Progenitor cell of endocrine pancreas (in vitro differentiated cells): Measurements from ENCODE around the gene CAMK4. TPM values are rescaled to one million over a fixed set of nuclear protein-coding genes. Genes with fewer than 3 reads are reported as not detected.
"Not testable (repeated sequence)": the region's sequence is repeated elsewhere in the genome, so short reads cannot be mapped to it uniquely, and the experiment has no call there.

Source experiments
- DNase-seq: peaks from one replicate; pipeline ENCODE4 v3.0.0; 2021; ENCODE audit warnings: low spot score; ENCODE audit not compliant: unreplicated experiment
- H3K27ac Mint-ChIP-seq: 2 replicates; pipeline ENCODE4 v1.8.0; 2021; ENCODE audit warnings: mild to moderate bottlenecking, moderate library complexity, mixed read lengths
- H3K27me3 Mint-ChIP-seq: 2 replicates; pipeline ENCODE4 v1.8.0; 2021; ENCODE audit warnings: mixed read lengths
- H3K36me3 Mint-ChIP-seq: 2 replicates; pipeline ENCODE4 v1.8.0; 2022; ENCODE audit warnings: mixed read lengths; ENCODE audit not compliant: insufficient read depth
- H3K4me1 Mint-ChIP-seq: 2 replicates; pipeline ENCODE4 v1.8.0; 2021; ENCODE audit warnings: low read depth, mixed read lengths
- H3K4me3 Mint-ChIP-seq: 2 replicates; pipeline ENCODE4 v1.8.0; 2021; ENCODE audit warnings: low read depth, mild to moderate bottlenecking, moderate library complexity, mixed read lengths
- H3K9me3 Mint-ChIP-seq: 2 replicates; pipeline ENCODE4 v1.8.0; 2021; ENCODE audit warnings: low read depth, mixed read lengths
- total RNA-seq: library from RNA; stranded (reverse); gene quantifications from 2 replicates; pipeline ENCODE4 v1.2.1, GENCODE V29; 2021
- TF ChIP-seq, protein P1 (sequence below): fragments of 200-600 bp; sonication (generic); IDR thresholded peaks from one replicate; pipeline ENCODE4 v1.5.0; 2021; ENCODE audit warnings: antibody characterized with exemption, mild to moderate bottlenecking; ENCODE audit not compliant: unreplicated experiment

The CAMK4 gene
- total RNA-seq, 1 donor from 2014 or later: 2.3 TPM

DNA sequence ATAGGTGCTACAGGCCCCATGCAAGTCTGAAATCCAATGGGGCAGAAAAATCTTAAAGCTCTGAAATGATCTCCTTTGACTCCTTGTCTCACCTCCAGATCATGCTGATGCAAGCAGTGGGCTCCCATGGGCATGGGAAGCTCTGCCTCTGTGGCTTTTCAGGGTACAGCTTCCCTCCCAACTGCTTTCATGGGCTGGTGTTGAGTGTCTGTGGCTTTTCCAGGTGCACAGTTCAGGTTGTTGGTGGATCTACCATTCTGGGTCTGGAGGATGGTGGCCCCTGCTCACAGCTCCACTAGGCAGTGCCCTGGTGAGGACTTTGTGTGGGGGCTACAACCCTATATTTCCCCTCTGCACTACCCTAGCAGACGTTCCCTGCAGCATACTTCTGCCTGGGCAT lies 184.6 kb downstream of the CAMK4 start:
- Mint-ChIP-seq H3K27ac (no peak overlapping the region), H3K36me3 (no peaks in the 10 kb centered on the region), H3K4me3 (no peak overlapping the region), H3K4me1 (peaks cover 8% of the 10 kb centered on the region), H3K27me3 (peaks cover 32% of the 10 kb centered on the region), H3K9me3 (peaks cover 8% of the 10 kb centered on the region)
- TF ChIP-seq, protein P1, sequence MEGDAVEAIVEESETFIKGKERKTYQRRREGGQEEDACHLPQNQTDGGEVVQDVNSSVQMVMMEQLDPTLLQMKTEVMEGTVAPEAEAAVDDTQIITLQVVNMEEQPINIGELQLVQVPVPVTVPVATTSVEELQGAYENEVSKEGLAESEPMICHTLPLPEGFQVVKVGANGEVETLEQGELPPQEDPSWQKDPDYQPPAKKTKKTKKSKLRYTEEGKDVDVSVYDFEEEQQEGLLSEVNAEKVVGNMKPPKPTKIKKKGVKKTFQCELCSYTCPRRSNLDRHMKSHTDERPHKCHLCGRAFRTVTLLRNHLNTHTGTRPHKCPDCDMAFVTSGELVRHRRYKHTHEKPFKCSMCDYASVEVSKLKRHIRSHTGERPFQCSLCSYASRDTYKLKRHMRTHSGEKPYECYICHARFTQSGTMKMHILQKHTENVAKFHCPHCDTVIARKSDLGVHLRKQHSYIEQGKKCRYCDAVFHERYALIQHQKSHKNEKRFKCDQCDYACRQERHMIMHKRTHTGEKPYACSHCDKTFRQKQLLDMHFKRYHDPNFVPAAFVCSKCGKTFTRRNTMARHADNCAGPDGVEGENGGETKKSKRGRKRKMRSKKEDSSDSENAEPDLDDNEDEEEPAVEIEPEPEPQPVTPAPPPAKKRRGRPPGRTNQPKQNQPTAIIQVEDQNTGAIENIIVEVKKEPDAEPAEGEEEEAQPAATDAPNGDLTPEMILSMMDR: no peak
- DNase-seq: no peak

DNA sequence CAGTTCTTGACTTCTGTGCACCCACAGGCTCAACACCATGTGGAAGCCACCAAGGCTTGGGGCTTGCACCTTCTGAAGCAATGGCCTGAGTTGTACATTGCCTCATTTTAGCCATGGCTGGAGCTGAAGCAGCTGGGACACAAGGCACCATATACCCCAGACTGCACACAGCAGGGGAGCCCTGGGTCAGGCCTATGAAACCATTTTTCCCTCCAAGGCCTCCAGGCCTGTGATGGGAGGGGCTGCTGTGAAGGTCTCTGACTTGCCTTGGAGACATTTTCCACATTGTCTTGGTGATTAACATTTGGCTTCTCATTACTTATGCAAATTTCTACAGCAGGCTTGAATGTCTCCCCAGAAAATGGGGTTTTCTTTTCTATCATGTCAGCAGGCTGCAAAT lies 185.1 kb downstream of the CAMK4 start:
- not testable (repeated sequence) for H3K9me3 Mint-ChIP-seq, H3K4me3 Mint-ChIP-seq, DNase-seq, H3K36me3 Mint-ChIP-seq, H3K4me1 Mint-ChIP-seq, H3K27ac Mint-ChIP-seq
- peaks cover 35% of the 10 kb centered on the region for H3K27me3 Mint-ChIP-seq

DNA sequence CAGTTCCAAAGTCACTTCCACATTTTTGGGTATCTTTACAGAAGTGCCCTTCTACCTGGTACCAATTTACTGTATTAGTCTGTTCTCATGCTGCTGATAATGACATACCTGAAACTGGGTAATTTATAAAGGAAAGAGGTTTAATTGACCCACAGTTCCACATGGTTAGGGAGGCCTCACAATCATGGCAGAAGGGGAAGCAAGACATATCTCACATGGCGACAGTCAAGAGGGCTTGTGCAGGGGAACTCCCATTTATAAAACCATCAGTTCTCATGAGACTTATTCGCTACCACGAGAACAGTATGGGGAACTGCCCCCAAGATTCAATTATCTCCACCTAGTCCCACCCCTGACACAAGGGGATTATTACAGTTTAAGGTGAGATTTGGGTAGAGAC lies 185.9 kb downstream of the CAMK4 start:
- peaks cover 33% of the 10 kb centered on the region for H3K27me3 Mint-ChIP-seq
- DNase-seq, H3K9me3 Mint-ChIP-seq, H3K4me1 Mint-ChIP-seq, H3K36me3 Mint-ChIP-seq, H3K27ac Mint-ChIP-seq, H3K4me3 Mint-ChIP-seq: not testable (repeated sequence)

DNA sequence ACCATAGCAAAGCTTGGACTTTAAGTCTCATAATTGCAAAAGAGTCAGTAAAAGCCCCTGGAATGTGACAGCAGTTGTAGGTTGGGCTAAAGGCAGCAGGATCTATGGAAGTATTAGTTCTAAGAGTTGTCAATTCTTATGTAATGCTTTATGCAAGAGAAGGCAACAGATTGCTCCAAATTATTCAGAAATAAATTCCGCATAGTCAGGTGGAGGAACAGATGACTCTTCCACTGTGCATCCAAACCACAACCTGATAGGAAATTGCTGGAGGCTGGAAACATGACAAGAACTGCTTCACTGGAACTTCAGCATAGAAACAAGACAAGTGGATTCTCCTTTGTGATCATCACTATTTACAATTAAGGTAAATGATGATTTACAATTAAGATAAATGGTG lies 187.1 kb downstream of the CAMK4 start:
- Mint-ChIP-seq H3K36me3 (no peaks in the 10 kb centered on the region), H3K4me3 (no peak overlapping the region), H3K4me1 (no peaks in the 10 kb centered on the region), H3K9me3 (peaks cover 8% of the 10 kb centered on the region), H3K27ac (no peak overlapping the region), H3K27me3 (peaks cover 24% of the 10 kb centered on the region)
- DNase-seq: no peak
- TF ChIP-seq, protein P1: no peak

DNA sequence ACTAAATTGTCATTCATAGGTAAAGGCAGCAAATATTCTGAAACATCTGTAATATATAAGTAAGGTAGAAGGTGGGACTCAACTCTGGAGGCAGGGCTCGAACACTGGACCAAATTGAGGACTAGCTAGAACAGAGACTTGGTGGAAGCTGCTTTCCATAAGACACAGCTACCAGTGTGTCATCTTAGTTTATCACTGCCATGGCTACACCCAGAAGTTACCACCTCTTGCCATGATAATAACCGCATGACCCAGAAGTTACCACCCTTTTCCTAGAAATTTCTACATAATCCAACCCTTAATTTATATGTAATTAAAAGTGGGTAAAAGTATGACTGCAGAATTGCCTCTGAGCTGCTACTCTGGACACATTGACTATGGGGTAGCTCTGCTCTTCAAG lies 188.4 kb downstream of the CAMK4 start:
- Mint-ChIP-seq H3K4me3 (no peak overlapping the region), H3K27ac (no peak overlapping the region), H3K27me3 (peaks cover 22% of the 10 kb centered on the region), H3K36me3 (no peaks in the 10 kb centered on the region), H3K4me1 (no peaks in the 10 kb centered on the region), H3K9me3 (peaks cover 8% of the 10 kb centered on the region)
- TF ChIP-seq, protein P1: no peak
- DNase-seq: no peak

DNA sequence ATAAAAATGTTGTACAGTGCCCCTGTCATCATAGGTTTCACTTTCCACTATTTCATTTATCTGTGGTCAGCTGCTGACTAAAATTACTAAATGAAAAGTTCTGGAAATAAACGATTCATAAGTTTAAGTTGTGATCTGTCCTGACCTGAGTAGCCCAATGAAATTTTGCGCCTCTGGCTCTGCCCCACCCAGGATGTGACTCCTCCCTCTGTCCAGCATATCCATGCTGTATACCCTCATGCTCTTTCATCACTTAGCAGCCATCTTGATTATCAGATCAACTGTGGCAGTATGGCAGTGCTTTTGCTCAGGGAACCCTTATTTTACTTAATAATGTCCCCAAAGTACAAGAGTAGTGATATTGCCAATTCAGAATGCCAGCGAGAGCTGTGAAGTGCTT lies 190.9 kb downstream of the CAMK4 start:
- no peak overlapping the region for H3K27ac Mint-ChIP-seq
- TF ChIP-seq, protein P1: no peak
- no peak overlapping the region for H3K4me3 Mint-ChIP-seq
- H3K4me1 Mint-ChIP-seq: no peaks in the 10 kb centered on the region
- peaks cover 17% of the 10 kb centered on the region for H3K27me3 Mint-ChIP-seq
- H3K9me3 Mint-ChIP-seq: no peaks in the 10 kb centered on the region
- no peak for DNase-seq
- H3K36me3 Mint-ChIP-seq: no peaks in the 10 kb centered on the region
